ENCODE data around the gene TRA2B. TPM values are rescaled to one million over a fixed set of nuclear protein-coding genes. Genes with fewer than 3 reads are reported as not detected.

The TRA2B gene
- total RNA-seq, 4 donors from 2014 or later = 134 to 216 (median 201) TPM

DNA sequence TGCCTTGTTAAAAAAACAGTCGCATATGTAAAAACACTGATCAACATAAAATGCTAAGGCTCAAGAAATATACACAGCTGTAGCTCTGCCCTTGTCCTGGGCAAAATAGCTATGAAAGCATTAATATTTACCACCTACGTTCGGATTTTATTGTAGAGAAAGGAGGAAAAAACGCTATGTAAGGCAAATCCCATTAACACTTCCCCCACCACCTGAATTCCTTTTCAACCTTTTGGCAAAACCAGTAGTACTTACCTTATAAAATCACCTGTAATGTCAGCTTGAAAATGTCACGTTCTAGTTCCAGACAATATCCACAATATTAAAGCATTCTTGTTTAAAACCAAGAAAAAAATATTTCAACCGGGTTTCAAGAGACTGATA is 3.6 kb downstream of the TRA2B start:
- no peak for DNase-seq (ENCODE audit: low spot score in 2 of 2)
- TF ChIP-seq POLR2A (IDR thresholded peaks at IDR 0.05) (no peak), EP300 (IDR thresholded peaks at IDR 0.05) (no peak)
- TF ChIP-seq, protein P1, sequence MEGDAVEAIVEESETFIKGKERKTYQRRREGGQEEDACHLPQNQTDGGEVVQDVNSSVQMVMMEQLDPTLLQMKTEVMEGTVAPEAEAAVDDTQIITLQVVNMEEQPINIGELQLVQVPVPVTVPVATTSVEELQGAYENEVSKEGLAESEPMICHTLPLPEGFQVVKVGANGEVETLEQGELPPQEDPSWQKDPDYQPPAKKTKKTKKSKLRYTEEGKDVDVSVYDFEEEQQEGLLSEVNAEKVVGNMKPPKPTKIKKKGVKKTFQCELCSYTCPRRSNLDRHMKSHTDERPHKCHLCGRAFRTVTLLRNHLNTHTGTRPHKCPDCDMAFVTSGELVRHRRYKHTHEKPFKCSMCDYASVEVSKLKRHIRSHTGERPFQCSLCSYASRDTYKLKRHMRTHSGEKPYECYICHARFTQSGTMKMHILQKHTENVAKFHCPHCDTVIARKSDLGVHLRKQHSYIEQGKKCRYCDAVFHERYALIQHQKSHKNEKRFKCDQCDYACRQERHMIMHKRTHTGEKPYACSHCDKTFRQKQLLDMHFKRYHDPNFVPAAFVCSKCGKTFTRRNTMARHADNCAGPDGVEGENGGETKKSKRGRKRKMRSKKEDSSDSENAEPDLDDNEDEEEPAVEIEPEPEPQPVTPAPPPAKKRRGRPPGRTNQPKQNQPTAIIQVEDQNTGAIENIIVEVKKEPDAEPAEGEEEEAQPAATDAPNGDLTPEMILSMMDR (IDR thresholded peaks at IDR 0.05) = no peak
- Histone ChIP-seq H3K4me3 (peak overlapping the region in 3 of 4 donors; percentile 8 to 99 (median 94)), H3K9me3 (no peaks in the 10 kb centered on the region), H3K36me3 (no peaks in the 10 kb centered on the region), H3K27ac (peak overlapping the region in 3 of 4 donors; percentile 99 to 100 (median 99)), H3K27me3 (no peaks in the 10 kb centered on the region), H3K4me1 (peaks cover 4 to 64% (median 56%) of the 10 kb centered on the region in 4 donors)
- 4 to 5% methylated on average over 6 of the region's 6 CpGs for WGBS, 2 donors

- H3K4me1 ChIP-seq = peaks cover 4 to 70% (median 62%) of the 10 kb centered on the region in 4 donors
- no peaks in the 10 kb centered on the region for H3K9me3 ChIP-seq
- H3K4me3 ChIP-seq = peak overlapping the region in 3 of 4 donors; percentile 8 to 99 (median 94)
- TF ChIP-seq, protein P1 (IDR thresholded peaks at IDR 0.05) = no peak
- TF ChIP-seq EP300 (IDR thresholded peaks at IDR 0.05) (no peak), POLR2A (IDR thresholded peaks at IDR 0.05) (no peak)
- no peaks in the 10 kb centered on the region for H3K27me3 ChIP-seq
- H3K36me3 ChIP-seq = no peaks in the 10 kb centered on the region
- H3K27ac ChIP-seq = peak overlapping the region in 3 of 4 donors; percentile 6 to 100 (median 99)
- no peak for DNase-seq (ENCODE audit: low spot score in 2 of 2)
These were observed 4.2 kb downstream of the TRA2B start for GRCh38 chr3:185933374-185934173.

DNA sequence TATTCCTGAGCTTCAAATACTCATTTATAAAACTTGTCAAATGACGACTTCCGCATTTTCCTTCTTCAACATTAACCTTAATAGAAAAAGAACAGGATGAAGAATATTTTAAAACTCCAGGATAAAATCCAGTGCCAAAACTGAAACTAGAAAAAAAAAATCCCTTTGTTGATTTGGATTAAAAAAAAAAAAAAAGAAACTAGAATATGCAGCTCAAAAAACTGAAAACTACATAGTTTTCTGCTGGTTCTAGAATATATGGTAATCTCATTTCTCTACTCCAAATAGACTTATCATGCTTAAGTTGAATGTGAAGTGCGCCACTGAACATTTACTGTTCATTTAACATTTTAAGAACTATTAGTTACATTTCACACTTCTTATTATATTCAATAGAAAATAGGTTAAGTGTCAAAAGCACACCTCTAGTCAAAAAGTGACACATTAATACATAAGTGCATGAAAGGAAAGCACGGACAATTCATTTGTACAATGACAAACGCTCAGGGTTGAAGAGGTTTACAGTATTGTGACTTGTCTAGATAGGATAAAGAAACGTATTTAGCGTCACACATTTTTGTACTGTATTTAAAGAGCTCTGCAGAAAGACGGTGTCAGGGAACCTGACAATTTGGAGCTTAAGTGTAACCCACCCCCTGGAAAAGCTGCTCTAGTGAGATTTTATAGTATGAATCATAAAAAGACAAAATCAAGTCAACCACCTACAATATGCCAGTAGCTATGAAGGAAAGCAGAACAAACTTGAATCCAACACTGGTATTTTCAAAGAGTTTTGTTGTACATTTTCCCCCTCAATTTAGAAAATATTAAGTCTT is 5.8 kb downstream of the TRA2B start:
- H3K27me3 ChIP-seq = no peaks in the 10 kb centered on the region
- no peaks in the 10 kb centered on the region for H3K9me3 ChIP-seq
- H3K4me1 ChIP-seq = peaks cover 8 to 86% (median 78%) of the 10 kb centered on the region in 4 donors
- WGBS, 2 donors = 11 to 13% methylated on average over 8 of the region's 8 CpGs
- H3K4me3 ChIP-seq = peak overlapping the region in 2 of 4 donors; percentile 7 to 9
- peak overlapping the region in 3 of 4 donors; percentile 0 to 100 (median 99) for H3K27ac ChIP-seq
- TF ChIP-seq POLR2A (IDR thresholded peaks at IDR 0.05) (no peak), EP300 (IDR thresholded peaks at IDR 0.05) (no peak)
- TF ChIP-seq, protein P1 (IDR thresholded peaks at IDR 0.05) = no peak
- DNase-seq (ENCODE audit: low spot score in 2 of 2) = no peak
- no peaks in the 10 kb centered on the region for H3K36me3 ChIP-seq

DNA sequence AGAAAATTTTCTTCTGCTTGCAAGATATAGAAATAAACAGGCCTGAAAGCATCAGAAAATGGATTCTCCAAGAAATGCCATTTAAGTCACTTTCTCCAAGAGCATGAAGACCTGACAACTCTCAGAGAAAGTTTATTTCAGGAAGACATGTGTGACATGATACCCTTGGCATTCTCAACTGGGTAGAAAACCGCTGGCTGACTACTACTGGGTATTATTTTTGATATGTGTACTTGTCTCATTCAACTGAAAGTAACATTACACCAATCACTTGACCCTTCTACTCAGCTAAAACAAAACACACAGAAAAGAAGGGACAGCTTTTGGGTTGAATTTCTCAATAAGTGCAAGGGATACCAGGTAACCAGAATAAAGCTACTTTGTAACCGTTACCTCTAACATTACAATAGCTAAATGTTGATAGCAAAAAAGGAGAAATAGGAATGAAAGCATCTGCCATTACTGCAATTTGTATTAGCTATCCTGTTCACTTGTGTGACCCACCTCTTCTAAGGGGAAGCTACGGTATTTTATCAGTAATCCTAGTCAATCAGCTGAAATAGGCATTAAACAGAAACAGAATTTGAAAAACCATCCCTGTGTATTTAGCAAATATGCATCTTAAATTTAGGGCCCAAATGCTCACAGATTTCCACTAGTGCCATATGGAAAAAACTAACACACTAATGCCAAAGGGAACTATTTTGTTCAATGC is 7.3 kb downstream of the TRA2B start:
- H3K4me3 ChIP-seq = no peak overlapping the region
- DNase-seq (ENCODE audit: low spot score in 2 of 2) = no peak
- peaks cover 8 to 99% (median 85%) of the 10 kb centered on the region in 4 donors for H3K4me1 ChIP-seq
- no peak for TF ChIP-seq POLR2A (IDR thresholded peaks at IDR 0.05)
- no peak for TF ChIP-seq EP300 (IDR thresholded peaks at IDR 0.05)
- TF ChIP-seq, protein P1 (IDR thresholded peaks at IDR 0.05) = no peak
- H3K27ac ChIP-seq = peak overlapping the region in 2 of 4 donors; percentile 40 to 52
- peaks cover 0 to 5% (median 3%) of the 10 kb centered on the region in 3 donors for H3K36me3 ChIP-seq
- H3K9me3 ChIP-seq = no peaks in the 10 kb centered on the region
- no peaks in the 10 kb centered on the region for H3K27me3 ChIP-seq
- WGBS, 2 donors = 45 to 60% methylated on average over 3 of the region's 3 CpGs
